Iris pigment epithelial cell (primary cell): ENCODE data around the gene TNFRSF9.
A peak's percentile ranks its signal among the peaks of the same experiment; 100 is the strongest.
"Not testable (repeated sequence)": the region's sequence is repeated elsewhere in the genome, so short reads cannot be mapped to it uniquely, and the experiment has no call there.

Experiments used
- DNase-seq: peaks from one replicate; pipeline ENCODE4 v3.0.0-alpha.2; 2011; ENCODE audit warnings: low read depth

TNFRSF9 gene

DNA sequence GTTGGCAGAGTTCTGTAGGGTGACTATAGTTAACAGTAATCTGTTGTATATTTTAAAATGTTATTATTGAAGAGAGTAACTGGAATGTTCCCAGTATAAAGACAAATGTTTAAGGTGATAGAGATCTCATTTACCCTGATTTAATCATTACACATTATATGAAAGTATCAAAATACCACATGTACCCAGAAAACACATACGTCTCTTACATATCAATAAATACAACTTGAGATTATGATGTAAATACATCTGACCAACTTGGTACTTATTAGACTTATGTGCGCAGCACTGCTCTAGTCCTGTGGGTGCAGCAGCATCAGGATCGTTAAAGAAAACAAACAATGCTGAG, 20.2 kb upstream of the TNFRSF9 start:
- DNase-seq, result no peak

DNA sequence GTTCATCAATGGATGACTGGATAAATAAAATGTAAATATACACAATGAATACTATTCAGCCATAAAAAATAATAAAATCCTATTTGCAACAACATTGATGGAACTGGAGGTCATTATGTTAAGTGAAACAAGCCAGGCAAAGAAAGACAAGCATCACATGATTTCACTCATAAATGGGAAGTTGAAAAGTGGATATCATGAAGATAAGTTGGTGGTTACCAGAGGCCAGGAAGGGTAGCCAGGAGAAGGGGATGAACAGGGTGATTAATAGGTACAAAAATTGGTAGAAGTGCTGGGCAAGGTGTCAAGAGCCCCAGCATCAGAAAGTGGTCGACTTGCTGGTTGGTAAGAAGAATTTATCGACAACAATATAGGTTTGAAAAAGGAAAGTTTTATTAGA, 19.5 kb upstream of the TNFRSF9 start:
- DNase-seq, result no peak

DNA sequence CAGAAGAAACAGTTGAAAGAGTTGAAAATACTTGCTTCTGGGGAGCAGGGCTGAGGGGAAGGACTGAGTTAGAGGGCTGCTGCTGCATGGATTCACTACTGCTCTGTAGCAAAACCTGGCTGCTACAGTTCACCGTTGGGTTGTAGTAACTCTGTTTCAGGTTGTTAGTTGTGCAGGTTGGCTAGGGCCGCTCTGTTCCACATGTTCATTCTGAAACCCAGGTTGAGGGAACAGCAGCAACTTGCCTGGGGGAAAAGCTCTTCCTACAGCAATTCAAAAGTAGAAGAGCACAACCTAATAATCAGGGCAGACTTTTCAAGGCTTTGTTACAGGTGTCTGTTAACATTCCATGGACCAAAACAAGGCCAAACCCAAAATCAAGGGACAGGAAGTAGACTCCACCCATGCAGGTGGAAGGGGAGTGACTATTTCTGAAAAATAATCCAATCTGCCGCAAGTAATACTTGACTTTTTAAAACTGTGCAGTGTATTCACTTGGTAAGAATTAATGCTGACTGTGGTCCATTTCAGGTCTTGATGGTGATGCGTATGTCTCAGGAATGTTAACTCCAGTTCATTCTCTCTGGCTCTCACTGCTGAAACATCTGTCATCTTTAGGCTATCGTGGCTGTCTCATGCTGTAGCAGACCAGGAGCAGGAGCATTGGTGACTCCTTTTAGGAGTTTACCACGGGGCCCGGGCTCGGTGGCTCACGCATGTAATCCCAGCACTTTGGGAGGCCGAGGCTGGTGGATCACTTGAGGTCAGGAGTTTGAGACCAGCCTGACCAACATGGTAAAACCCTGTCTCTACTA, 15.8 kb upstream of the TNFRSF9 start:
- DNase-seq, result peak; percentile 56

DNA sequence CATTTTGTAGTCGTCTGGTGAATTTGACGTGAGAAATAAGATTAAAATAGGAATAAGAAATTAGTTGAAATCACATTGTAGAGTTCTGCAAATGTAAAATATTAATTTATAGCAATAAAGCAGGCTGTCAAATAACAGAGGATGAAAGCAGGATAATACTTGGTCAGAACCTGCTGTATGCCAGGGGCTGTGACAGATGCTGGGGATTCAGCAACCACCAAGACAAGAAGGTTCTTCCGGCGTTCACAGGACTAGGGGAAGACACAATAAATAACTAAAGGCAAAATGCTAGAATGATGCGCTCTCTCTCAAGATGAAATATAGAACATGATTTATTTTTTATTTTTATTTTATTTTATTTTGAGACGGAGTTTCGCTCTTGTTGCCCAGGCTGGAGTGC, 14.0 kb upstream of the TNFRSF9 start:
- no peak for DNase-seq

DNA sequence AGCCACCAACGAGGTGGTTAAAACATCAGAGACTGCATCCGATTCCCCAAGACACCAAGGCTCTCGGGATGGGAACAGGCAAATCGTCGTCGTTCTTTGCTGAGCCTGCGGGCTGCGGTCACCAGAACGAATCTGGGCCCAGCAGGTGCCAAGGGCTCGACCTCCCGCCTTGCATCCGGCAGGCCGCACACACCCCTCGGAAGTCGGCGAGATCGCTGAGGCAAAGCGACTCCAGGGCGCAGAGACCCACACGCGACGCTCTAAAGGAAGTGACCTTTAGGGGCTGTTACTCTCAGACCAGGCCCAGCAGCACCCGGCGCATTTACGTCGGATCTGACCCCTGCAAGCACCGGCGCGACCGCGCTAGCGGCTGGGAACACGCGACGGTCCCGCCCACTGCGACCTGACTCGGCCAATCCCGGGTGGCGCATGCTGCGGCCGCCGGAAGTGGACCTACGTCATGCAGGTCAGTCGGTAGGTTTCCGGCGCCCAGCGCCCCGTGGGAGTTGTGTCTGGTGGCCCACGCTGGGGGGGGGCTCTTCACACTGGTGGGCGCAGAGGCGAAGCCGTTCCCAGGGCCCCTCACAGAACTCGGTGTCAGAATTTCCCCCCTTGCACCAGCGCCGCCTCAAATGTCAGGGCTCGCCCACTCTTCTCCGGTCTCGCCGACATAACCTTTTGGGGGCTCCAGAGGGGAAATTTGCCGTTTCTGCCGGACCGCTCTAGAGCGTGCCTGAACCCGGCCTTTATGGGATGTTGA, 13.4 kb upstream of the TNFRSF9 start:
- peak; percentile 90 for DNase-seq

DNA sequence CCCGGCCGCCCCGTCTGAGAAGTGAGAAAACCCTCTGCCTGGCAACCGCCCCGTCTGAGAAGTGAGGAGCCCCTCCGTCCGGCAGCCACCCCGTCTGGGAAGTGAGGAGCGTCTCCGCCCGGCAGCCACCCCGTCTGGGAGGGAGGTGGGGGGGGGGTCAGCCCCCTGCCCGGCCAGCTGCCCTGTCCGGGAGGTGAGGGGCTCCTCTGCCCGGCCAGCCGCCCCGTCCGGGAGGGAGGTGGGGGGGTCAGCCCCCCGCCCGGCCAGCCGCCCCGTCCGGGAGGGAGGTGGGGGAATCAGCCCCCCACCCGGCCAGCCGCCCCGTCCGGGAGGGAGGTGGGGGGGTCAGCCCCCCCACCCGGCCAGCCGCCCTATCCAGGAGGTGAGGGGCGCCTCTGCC, 12.2 kb upstream of the TNFRSF9 start:
- DNase-seq, result not testable (repeated sequence)

DNA sequence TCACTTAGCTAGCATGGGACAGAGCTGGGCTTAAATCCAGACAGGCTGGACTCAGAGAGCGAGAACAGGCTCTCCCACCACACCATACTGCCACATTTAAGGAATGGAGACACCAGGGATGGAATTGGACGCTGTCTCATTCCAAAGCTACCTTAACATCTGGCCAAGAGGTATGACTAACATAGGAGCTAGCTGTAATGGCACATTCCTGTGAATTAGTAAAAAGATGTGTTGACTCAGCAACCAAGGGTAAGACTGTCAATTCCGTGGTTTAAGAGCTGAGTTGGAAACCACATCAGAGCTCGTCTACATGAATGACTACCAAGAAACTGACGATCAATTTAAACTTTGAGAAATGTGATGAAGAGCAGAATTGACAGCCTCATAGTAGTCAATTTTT, 8.3 kb upstream of the TNFRSF9 start:
- DNase-seq, result peak; percentile 83

DNA sequence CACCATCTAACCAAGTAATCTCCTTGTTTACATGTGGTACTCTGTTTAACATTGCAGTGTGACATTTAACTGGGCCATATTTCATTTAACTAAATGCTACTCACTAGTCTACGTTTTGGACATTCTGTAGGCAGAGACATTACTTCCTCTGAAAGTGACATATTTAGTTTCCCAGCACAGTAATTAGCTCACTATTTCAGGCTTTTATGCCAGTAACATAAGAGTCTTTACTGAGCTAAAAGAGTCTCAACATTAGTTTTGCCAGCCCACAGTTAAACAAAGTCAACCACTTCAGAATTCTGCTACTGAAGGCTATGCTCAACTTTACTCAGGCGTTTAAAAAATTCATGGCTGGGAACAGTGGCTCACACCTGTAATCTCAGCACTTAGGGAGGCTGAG, 2.6 kb upstream of the TNFRSF9 start:
- DNase-seq, result no peak

DNA sequence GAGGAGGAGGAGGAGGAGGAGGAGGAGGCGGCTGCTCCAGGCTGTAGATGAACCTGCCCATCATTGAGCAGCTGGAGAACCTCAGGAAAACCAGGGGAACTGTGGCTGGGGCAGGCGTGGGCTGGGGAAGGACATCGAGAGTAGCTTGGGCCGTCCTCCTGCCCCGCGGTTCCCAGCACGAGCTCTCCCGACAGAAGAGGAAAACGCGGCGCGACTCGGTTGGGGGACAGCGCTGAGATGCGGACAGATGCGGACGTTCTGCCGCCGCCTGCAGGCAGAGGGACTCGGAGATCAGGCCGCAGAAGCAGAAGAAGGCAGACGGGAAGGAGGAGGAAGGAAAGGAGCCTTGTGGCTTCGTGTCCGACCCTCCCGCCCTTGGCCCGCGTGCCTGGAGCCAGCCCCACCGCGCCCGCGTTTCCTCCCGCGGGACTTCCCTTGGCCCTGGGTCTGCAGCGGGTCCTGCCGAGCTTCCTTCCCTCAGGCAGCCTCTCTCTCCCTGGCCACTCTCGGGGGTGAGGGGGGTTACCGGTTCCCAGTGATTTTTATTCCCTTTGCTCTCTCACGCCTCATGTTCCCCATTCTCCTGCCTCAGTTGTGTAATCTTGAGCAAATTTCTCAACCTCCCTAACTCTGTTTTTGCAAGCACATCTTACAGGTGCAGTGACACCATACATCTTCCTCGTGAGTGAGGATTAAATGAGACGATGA, 1.7 kb upstream of the TNFRSF9 start:
- peak; percentile 48 for DNase-seq

DNA sequence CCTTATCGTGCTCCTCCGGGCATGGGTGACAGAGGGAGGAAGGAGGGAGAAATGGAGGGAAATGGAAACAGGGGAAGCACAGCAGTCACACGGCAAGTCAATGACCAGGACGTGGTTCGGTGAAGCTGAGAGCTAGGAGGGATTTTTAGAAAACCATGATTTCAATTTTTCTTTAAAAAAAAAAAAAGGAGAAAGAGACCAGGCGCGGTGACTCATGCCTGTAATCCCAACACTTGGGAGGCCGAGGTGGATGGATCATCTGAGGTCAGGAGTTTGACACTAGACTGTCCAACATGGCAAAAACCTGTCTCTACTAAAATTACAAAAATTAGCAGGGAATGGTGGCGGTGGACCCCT, 776 bp upstream of the TNFRSF9 start:
- DNase-seq, result peak; percentile 44

DNA sequence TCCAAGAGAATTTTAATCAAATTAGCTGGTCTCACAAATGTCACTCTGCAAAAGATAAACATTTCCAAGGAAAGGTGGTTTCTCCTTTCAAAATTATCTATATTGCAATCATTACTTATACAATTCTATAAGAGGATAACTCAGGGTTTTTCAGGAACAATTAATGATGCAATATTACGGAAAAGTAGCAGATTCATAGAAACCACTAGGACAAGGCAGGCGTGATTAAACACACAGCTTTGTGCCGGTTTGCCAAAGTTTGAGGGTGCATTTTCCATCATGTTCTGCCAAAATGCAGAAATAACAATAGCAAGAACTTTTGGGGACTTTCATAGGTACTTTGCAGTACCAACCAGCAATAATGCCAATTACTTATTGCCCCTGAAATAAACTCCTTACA, 605 bp downstream of the TNFRSF9 start:
- DNase-seq, result no peak

DNA sequence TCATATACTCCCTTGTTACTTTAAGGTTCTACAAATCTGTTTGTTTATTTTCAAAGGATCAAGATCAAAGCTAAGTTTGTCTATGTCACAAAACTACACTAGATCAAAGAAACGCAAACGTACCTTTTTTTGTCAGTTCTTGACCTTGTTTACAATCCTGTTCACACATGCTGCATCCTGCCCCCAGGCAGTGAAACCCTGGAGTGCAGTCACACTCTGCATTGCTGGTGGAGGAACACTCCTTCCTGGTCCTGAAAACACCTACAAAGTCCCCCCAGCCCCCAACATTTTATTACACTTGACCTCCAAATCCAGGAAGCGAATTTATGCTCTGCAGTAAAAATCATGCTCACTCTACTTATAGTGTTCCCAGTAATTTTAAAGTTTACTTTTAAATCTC, 2.6 kb downstream of the TNFRSF9 start:
- no peak for DNase-seq

DNA sequence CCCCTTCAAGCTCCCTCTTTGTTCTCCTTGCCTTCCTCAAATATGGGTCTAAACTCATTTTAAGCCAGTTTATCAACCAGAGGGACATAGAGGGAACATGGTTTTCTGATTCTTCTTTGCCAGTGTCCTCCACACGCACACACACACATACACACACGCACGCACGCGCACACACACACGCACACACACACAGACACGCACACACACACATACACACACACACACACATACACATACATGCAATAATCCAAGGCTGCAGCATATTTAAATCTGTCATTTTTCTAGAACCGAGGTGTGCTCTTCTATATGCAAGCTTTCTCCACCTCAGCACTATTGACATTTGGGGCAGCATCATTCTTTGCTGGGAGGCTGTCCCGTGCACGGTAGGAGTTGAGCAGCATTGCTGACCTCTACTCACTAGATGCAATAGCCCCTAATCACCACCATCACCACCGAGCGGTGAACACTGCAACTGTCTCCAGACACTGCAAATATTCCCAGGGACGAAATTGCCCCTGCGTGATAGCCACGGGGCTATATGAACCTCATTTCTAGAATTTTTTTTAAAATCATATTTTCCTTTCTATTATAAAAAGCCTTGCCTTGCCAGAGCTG, 8.0 kb downstream of the TNFRSF9 start:
- DNase-seq, result no peak

DNA sequence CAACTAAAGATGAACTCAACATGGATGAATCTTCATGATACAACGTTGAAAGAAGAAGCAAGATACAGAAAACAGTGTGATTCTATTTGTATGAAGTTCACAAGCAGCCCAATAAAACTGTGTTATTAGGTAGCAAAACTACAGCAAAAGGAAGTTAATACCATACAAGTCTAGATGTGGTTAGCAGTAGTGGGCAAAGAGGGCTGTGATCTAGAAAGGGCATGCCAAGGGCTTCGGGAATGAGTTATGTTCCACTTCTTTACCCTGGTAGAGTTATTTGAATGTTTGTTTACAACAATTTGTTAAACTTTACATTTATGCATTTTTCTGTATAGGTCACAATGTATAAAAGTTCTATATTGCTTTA, 9.2 kb downstream of the TNFRSF9 start:
- no peak for DNase-seq

DNA sequence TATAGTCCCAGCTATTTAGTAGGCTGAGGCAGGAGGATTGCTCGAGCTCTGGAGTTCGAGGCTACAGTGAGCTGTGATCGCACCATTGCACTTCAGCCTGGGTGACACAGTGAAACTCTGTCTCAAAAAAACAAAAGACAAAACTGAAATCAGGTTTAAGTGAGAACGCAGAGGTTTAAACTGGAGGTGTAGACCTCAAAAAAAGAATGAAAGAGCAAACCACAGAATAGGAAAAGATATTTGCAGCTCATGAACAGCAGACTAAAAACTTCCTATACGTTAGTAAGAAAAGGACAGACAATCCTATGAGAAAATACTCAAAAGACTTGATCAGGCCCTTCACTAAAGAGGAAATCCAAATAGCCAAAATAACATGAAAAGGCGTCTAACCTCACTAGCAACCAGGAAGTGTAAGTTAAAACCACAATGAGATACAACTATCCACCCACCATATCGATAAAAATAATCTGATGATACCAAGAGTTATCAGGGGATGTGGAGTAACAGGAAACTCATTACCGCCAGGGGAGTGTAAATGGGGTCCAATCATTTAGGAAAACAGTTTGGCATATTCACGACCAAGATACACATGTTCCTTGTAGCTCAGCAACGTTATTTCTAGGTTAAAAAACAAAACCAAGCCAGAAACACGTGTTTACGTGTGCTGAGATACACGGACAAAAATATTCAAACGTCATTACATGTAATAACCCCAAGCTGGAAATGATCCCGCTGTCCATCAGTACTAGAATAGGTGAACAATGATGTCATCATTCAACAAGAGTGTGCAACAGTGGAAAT, 9.8 kb downstream of the TNFRSF9 start:
- DNase-seq, result no peak

DNA sequence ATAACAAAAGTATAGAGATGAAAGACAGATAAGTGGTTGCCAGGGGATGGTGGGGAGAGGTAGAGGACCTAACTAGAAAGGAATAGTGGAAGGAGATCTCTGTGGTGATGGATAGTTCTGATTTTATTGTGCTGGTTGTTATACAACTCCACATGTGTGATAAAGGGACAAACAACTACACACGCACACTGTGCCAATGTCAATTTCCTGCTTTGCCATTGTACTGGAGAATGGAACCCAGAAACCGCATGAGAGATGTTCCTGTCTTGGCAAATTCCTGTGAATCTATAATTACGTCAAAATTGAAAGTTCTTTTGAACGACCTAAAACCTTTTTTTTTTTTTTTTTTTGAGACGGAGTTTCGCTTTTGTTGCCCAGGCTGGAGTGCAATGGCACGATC, 11.0 kb downstream of the TNFRSF9 start:
- no peak for DNase-seq

DNA sequence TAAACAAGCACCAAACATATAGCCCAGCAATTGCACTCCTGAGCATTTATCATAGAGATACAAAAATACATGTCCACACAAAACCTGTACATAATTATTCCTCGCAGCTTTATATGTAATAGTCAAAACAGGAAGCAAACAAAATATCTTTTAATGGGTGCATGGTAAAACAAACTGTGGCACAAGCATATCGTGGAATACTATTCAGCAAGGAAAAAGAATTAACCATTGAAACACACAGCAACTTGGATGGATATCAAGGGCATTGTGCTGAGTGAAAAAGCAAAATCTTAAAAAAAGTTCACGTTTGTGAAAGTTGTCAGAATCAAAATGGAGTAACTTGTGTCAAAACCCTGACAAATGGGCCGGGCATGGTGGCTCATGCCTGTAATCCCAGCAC, 12.4 kb downstream of the TNFRSF9 start:
- no peak for DNase-seq

DNA sequence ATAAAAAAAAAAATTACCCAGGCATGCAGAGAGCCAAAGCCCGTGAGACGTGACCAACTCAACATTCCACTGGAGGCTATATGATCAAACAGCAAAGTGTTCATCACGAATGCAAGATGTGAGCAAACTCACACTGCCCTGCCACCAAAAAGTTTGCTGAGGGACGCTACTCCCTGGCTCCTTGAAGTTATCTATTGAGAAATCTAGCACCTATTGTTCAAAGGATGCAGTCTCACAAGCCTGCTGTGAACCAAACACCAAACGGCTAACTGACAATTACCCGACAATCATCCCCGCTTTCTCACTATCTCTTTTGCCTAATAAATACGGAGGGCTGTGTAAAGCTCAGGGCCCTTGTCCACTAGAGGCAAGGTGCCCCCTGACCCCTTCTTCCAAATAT, 13.6 kb downstream of the TNFRSF9 start:
- not testable (repeated sequence) for DNase-seq

DNA sequence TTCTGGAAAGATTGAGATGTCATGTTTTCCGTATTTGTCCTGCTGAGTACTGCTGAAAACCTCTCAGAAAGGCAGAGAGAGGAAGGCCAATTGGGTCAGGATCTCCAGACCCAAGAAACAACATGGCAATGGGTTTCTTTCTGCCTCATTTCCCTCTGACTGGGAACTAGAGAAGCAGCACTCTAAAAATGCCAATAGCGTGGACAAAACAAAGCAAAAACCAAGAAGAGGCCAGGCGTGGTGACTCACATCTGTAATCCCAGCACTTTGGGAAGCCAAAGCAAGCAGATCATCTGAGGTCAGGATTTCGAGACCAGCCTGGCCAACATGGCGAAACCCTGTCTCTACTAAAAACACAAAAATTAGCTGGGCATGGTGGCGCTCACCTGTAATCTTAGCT, 18.3 kb downstream of the TNFRSF9 start:
- DNase-seq, result peak; percentile 65

DNA sequence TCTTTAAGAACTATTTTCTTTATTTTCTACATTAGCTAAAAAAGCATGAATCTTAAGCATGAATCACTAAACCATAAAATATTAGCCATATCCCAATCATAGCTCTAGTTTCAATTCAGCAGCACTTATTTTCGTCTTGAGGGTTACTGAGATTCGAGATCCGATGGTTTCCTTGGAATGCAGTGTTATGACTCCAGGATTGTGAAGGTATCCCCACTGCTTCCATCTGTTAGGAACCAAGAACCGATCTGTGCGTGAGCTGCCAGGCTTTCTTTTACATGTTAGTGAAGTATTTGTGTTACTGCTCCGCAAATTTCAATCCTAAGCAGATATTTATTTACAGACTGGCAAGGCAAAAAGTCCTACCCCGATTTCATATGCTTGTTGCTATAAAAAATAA, 18.8 kb downstream of the TNFRSF9 start:
- DNase-seq, result peak; percentile 30

DNA sequence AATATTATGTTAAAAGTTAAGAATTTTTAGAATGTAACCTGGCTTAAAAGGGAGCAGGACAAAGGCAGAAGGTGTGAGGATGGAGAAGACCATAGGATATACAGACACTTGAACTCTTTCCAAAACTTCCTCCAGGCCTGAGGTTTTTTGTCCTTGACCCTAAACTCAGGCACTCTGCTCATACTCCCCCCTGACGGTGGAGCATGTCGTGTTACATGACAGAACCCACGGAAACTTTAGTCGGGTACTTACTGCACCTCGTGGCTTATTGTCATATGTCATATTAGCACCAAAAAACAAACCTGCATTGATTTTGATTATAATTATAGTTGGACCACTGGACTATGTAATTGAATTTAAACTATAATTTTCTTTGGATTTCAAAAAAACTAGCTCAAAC, 20.8 kb downstream of the TNFRSF9 start:
- DNase-seq, result no peak

DNA sequence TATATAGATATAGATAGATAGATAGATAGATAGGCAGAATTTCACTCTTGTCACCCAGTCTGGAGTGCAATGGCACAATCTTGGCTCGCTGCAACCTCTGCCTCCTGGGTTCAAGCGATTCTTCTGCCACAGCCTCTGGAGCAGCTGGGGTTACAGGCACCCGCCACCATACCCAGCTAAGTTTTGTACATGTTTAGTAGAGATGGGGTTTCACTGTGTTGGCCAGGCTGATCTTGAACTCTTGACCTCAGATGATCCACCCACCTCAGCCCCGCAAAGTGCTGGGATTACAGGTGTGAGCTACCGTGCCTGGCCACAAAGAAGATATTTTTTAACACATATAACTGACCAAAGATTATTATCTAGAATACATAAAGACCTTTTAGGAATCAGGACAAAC, 22.7 kb downstream of the TNFRSF9 start:
- DNase-seq, result not testable (repeated sequence)
